Effector memory CD4-positive, alpha-beta T cell (primary cell): ENCODE results near the gene ANO7.

Experiments used
- DNase-seq, 3 donors: peaks; one replicate each; pipeline ENCODE4 v3.0.0-alpha.2; 2020
- H3K27ac ChIP-seq: 2 replicates; pipeline ENCODE4 v1.7.0; 2013; ENCODE audit warnings: mild to moderate bottlenecking, low read length, moderate library complexity; ENCODE audit not compliant: insufficient read depth, poor library complexity, severe bottlenecking
- H3K27me3 ChIP-seq: replicated peaks from 2 replicates; pipeline ENCODE4 v1.7.0; 2013; ENCODE audit warnings: mild to moderate bottlenecking, low read length; ENCODE audit not compliant: insufficient read depth, control insufficient read depth, poor library complexity, severe bottlenecking
- H3K36me3 ChIP-seq: 2 replicates; pipeline ENCODE4 v1.7.0; 2013; ENCODE audit warnings: mild to moderate bottlenecking, low read length, moderate library complexity; ENCODE audit not compliant: control insufficient read depth, insufficient read depth
- H3K4me1 ChIP-seq: 2 replicates; pipeline ENCODE4 v1.7.0; 2013; ENCODE audit warnings: low read length, mild to moderate bottlenecking; ENCODE audit not compliant: control insufficient read depth, insufficient read depth, poor library complexity, severe bottlenecking
- H3K4me3 ChIP-seq: 2 replicates; pipeline ENCODE4 v1.7.0; 2013; ENCODE audit warnings: low read length, low read depth, mild to moderate bottlenecking; ENCODE audit not compliant: insufficient read depth, poor library complexity, severe bottlenecking
- H3K9me3 ChIP-seq: 2 replicates; pipeline ENCODE4 v1.7.0; 2013; ENCODE audit warnings: mild to moderate bottlenecking, low read length, moderate library complexity; ENCODE audit not compliant: control insufficient read depth

The ANO7 gene

DNA sequence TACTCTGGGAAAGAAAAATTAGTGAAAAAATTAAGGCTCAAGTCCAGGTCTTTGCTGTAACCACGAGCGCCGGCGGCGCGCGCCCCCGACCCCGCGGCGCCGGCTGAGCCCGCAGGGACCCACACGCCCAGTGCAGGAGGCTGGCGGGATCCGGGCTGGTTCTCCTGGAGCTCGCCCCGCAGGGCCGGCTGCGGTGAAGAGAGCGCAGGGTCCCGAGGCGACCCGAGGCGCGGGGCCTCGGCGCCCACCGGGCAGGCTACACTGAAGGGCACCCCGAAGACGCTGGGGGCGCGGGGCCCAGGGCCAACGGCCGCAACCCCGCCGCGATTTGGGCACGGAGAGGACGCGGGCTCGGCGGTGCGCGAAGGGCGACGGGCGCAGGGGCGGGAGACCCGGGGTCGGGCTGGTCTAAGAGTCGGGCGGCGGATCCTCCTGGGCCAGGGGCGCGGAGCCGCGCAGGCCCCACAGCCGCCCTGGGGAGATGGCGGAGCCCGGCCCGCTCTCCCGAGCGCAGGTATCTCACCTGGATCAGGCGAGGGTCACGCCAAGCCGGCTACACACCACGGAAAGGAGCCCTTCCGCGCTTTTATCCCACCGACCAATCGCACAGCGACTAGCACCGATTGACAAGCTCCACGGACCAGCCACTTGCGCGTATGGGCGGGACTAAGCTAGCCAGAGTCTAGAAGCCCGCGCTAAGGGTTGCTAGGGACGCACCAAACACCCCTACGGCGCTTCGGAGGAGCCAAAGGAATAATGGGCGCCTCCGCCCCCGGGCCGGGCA is 39.4 kb upstream of the ANO7 start, which contains the start of gene PASK:
Gene PASK, minus strand, starts transcription at position 582 of the 784 bp plus-strand sequence. CDS start 6,440 bp downstream, outside the sequence.
- Histone ChIP-seq H3K36me3 (no peaks in the 10 kb centered on the region), H3K4me1 (peaks cover 17% of the 10 kb centered on the region), H3K27ac (peak within 1 kb of the TSS; percentile 72), H3K9me3 (no peaks in the 10 kb centered on the region), H3K27me3 (no peaks in the 10 kb centered on the region), H3K4me3 (peak within 1 kb of the TSS; percentile 92)
- peak; percentile 84 to 92 (median 89) for DNase-seq

DNA sequence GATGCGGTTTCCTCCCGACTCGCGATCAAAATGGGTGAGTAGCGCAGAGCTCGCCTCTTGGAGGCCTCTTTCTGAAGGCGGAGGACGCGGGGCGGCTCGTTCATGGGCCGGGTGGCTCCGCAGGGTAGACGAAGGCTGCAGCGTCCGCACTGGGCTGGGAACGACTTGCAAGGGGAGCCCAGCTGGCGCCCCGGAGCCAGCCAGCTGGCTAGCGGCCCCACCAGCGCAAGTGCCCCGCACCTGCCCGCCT is 38.9 kb upstream of the ANO7 start:
- Histone ChIP-seq H3K4me3 (peak overlapping the region; percentile 92), H3K9me3 (no peaks in the 10 kb centered on the region), H3K36me3 (no peaks in the 10 kb centered on the region), H3K4me1 (peaks cover 17% of the 10 kb centered on the region), H3K27me3 (no peaks in the 10 kb centered on the region), H3K27ac (peak overlapping the region; percentile 72)
- DNase-seq, result no peak

DNA sequence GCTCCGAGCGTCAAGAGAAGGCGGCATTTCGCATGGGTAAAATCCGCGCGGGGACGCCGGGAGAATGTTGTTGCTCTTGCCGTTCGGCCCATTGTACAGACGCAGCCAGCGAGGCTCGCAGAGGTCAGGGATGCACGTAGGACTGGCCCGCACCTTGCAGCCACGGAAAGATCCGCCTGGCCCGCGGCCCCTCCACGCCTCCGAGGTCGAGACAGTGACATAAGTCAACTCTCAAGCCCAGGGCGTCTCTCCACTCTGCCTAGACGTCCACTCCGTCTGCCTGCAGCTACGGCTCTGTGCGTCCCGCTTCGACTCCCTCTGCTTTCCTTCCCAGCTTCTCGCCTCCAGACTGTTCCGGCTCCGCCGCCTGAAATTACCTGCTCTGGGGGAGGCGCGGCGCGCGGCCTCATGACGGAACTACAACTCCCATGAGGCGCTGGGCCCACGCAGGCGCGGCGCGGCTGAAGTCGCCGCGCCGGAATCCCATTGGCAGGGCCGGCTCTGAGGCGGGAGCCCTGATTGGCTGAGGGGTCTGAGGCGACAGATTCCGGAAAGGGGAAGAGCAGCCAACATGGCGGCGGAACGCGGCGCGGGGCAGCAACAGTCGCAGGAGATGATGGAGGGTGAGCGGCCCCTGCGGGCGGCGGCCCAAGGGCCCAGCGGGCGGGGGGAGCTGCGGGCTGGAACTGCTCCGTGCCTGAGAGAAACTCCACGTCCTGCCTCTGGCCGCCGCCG is 38.4 kb upstream of the ANO7 start, which contains the start of gene PPP1R7:
Gene PPP1R7, plus strand, starts transcription at position 543 of the 735 bp plus-strand sequence. Its CDS starts 29 bp downstream, at position 572.
- Histone ChIP-seq H3K27ac (peak within 1 kb of the TSS; percentile 72), H3K36me3 (no peaks in the 10 kb centered on the region)

DNA sequence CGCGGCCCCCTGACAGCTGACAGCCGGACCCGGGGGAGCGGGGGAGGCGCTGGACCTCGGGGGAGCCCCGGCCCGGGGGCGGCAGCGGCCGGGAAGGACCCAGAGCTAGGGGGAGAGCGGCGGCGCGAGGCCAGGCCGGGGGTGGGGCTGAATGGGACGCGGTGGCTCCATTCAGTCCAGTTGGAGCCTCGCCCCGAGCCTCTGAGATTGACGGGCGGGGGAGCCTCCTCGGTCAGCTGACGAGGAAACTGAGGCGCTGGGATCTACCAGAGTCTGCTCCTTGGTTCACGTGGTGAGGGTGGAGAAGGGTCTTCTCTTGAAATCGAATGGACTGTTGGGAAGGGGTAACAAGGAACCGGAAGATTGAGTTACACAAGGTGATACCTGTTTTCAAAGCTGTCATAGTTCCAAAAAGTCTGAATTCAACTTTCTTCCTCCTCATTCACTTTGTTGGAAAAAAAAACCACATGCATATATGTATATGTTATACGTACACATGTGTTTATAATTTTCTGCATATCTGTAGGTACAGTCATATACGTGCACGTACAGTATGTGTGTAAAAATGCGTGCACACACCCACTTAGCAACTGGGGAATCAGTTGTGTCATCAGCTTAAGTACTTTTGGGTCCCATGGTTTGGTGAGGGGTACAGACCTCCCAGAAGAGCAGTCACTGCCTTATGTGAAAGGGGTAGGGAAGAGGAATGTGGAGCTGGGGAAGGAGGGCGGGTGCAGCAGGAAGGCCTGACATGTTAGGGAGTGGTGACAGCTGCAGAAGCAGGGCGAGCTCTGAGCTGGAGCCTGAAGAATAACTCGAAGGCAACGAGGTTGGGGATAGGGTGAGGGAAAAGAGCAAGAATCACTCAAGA is 37.6 kb upstream of the ANO7 start:
- H3K27ac ChIP-seq, result peak overlapping the region; percentile 72
- H3K4me1 ChIP-seq, result peaks cover 17% of the 10 kb centered on the region
- no peaks in the 10 kb centered on the region for H3K36me3 ChIP-seq
- no peaks in the 10 kb centered on the region for H3K27me3 ChIP-seq
- peak overlapping the region; percentile 92 for H3K4me3 ChIP-seq
- DNase-seq, result no peak
- no peaks in the 10 kb centered on the region for H3K9me3 ChIP-seq

More for the DNA sequence above, 38.4 kb upstream of the ANO7 start, which contains the start of gene PPP1R7:
- DNase-seq, result peak; percentile 91 to 95 (median 94)
- peaks cover 17% of the 10 kb centered on the region for H3K4me1 ChIP-seq
- H3K9me3 ChIP-seq, result no peaks in the 10 kb centered on the region
- no peaks in the 10 kb centered on the region for H3K27me3 ChIP-seq
- peak within 1 kb of the TSS; percentile 92 for H3K4me3 ChIP-seq

DNA sequence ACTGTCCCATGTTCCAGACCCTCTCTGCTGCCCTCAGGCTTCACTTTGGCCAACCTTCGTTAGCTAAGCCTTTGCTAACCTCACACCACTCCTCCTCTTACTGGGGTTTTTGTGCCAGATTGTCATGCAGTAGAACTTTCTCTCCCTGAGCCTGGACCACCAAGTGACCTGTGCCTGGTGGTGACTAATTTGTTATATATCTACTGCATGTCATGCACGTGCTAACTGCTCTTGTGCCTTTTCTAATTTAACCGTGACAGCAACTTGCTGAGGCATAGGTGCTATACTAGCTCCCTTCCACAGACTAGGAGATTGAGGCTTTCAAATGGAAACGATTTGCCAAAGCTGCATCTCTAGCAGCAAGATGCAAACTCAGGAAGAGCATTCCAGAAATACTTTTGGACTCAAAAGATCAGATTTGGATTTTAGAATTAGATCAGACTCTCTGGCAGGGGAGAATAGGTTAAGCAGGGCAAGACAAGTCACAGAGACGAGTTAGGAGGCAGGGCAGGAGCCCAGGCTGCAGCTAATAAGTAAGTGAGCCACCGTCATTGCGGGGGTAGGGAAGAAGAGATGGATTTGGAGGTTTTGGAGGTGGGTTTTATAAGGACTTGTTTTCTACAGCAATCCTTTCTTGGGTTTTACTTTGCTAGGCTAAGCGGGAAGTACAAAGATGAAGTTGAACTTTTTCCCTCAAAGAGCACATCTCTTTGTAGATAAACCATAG is 36.4 kb upstream of the ANO7 start:
- Histone ChIP-seq H3K36me3 (no peaks in the 10 kb centered on the region), H3K9me3 (no peaks in the 10 kb centered on the region), H3K27ac (no peak overlapping the region), H3K4me1 (peaks cover 17% of the 10 kb centered on the region), H3K27me3 (no peaks in the 10 kb centered on the region), H3K4me3 (no peak overlapping the region)
- no peak for DNase-seq

DNA sequence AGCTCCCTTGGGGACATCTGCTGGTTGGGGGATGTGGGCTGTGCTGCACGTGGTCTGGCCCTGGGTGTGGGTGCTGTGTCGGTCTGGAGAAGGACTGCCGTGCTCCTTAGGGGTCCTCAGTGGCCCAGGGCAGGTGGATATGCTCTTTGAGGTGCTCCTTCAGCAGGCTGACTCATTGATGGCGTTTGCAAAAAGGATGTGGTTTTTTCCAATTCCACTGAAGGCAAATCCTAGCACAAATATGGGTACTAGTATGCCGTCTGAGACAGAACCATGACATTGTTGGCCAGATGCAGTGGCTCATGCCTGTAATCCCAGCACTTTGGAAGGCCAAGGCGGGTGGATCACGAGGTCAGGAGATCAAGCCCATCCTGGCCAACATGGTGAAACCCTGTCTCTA is 34.9 kb upstream of the ANO7 start:
- Histone ChIP-seq H3K27ac (no peak overlapping the region), H3K9me3 (no peaks in the 10 kb centered on the region), H3K36me3 (peaks cover 11% of the 10 kb centered on the region), H3K27me3 (no peaks in the 10 kb centered on the region), H3K4me3 (no peak overlapping the region), H3K4me1 (peaks cover 13% of the 10 kb centered on the region)
- DNase-seq, result no peak

DNA sequence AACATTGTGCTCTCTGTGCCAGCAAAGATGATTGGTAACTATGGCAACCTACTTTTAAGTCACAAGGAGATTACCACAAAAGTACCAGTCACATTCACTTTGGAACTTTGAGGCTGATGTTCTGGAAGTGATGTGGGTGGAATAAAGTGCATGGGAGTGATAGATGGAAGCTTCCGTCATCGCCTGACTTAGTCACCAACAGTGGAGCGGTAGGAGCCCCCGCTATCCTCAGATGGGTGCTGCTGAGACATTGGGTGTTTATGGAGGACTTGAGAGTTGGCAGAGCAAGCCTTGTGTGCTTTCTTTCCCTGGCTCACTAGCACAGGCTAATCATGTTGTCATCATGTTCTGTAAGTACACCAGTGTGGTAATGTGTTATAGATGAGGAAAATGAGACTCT is 33.6 kb upstream of the ANO7 start:
- Histone ChIP-seq H3K4me3 (no peak overlapping the region), H3K27ac (no peak overlapping the region), H3K9me3 (no peaks in the 10 kb centered on the region), H3K4me1 (peaks cover 10% of the 10 kb centered on the region), H3K27me3 (no peaks in the 10 kb centered on the region), H3K36me3 (peaks cover 20% of the 10 kb centered on the region)
- no peak for DNase-seq

DNA sequence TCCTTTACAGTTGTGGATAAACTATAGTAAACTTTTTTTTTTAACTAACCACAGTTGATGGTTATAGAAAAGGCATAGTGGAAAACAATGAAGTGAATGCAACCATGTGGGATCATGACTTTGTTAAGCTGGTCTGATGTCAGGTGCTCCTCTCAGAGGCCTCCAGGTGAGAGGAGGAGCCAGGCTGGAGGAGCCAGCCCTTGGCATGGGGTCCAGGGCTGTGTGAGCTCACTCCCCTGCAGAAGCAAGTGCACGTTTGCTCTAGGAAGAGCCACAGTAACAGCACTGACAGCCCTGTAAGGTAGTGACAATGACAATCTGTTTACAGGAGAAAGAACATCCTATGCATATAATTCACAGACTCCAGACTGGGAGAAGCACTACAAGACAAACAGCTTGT is 32.5 kb upstream of the ANO7 start:
- Histone ChIP-seq H3K36me3 (peaks cover 27% of the 10 kb centered on the region), H3K27ac (no peak overlapping the region), H3K4me1 (peaks cover 6% of the 10 kb centered on the region), H3K9me3 (no peaks in the 10 kb centered on the region), H3K4me3 (no peak overlapping the region), H3K27me3 (no peaks in the 10 kb centered on the region)
- DNase-seq, result no peak

DNA sequence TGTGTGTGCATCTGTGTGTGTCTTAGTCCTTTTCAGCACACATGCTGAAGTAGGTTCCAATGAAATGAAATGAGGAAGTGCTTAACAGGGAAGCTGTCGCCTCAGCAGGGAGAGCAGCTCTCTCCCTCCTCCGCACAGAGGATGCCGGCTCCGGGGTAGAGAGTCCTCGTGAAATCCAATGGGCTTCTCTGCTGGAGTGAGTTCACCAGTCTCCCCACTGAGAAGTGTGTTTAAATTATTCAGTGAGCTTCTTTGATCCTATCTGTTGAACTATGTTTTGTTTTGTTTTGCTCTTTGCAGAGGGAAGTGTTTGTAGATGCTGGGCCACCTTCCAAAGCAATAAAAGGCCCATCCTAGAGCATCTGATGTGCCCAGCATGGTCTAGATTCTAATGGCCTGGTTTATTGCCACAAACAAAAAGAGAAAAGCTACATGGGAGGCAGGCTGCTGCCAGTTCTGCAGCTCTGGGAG is 31.5 kb upstream of the ANO7 start:
- Histone ChIP-seq H3K27ac (no peak overlapping the region), H3K9me3 (no peaks in the 10 kb centered on the region), H3K4me3 (no peak overlapping the region), H3K36me3 (peaks cover 33% of the 10 kb centered on the region), H3K27me3 (no peaks in the 10 kb centered on the region), H3K4me1 (no peaks in the 10 kb centered on the region)
- DNase-seq, result no peak
